ENCODE data around the gene CAMK1G. TPM values are rescaled to one million over a fixed set of nuclear protein-coding genes. Genes with fewer than 3 reads are reported as not detected.

CAMK1G gene
- total RNA-seq, 1 donor from 2014 or later = not detected

DNA sequence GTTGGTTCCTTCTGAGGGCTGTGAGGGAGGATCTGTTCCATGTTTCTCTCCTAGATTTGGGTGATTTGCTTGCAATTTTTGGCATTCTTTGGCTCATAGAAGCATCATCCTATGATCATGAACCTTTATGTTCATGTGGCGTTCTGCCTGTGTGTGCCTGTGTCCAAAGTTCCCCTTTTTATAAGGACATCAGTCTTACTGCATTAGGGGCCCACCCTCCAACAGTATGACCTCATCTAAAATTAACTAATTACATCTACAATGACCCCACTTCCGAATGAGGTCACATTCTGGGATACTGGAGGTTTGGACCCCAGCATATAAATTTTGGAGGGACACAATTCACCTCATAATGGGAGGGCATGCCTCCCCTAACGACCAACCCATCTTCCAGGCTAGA is 12.8 kb upstream of the CAMK1G start:
- no peak overlapping the region for H3K4me3 Mint-ChIP-seq (ENCODE audit: low read depth)
- H3K9me3 Mint-ChIP-seq = no peaks in the 10 kb centered on the region
- intact Hi-C loops (cut with micrococcal nuclease) = loop anchor here (10.0 kb wide), 1 partner anchor 424 kb away; no protein-coding TSS in a partner anchor
- H3K27ac Mint-ChIP-seq = no peak overlapping the region
- H3K27me3 Mint-ChIP-seq (ENCODE audit: low read depth) = peaks cover 29% of the 10 kb centered on the region
- H3K36me3 Mint-ChIP-seq (ENCODE audit: low read depth) = no peaks in the 10 kb centered on the region
- no peak for DNase-seq (ENCODE audit: low spot score)
- H3K4me1 Mint-ChIP-seq (ENCODE audit: low read depth) = peaks cover 19% of the 10 kb centered on the region

DNA sequence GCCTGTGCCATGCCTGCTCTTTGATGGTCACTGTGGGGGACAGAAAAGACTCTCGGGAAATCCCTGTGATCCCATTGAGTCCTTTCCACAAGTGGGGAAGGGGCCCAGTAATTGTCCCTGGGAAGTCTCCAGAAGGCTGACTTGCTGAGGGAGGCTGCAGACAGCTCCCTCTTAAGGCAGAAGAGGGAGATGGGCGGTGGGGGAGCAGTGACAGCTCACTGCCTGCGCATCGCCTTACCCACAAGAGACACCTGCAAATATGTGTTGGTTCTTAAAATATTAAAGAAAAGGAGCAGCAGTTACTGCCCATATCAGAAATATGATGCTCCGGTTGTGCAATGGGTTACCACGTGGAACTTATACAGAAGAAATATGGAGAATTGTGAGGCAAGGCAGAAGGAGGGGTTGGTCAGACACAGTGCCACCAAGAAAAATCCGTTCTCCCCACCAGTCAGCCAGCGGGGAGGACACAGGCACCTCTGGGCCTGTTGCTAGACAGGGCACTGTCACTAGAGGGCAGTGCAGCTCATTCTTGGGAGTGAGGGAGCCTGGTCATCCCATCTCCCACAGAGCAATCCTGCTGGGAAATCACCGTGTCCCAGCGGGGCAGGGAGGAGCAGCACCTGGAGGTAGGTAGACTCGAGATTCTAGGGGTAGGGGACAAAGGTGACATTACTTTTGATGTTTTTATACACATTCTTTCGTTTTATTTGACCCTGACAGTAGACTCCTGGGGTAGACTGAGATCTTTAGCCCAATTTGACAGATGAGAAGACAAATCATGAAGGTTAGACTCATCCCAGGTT is 6.9 kb upstream of the CAMK1G start:
- H3K27me3 Mint-ChIP-seq (ENCODE audit: low read depth) = peaks cover 25% of the 10 kb centered on the region
- DNase-seq (ENCODE audit: low spot score) = peak; percentile 43
- intact Hi-C loops (cut with micrococcal nuclease) = loop anchor here (2.0 to 10.0 kb wide), 3 partner anchors 50 to 418 kb away; no protein-coding TSS in a partner anchor
- no peak overlapping the region for H3K4me3 Mint-ChIP-seq (ENCODE audit: low read depth)
- no peak overlapping the region for H3K27ac Mint-ChIP-seq
- H3K36me3 Mint-ChIP-seq (ENCODE audit: low read depth) = no peaks in the 10 kb centered on the region
- H3K4me1 Mint-ChIP-seq (ENCODE audit: low read depth) = peaks cover 2% of the 10 kb centered on the region
- no peaks in the 10 kb centered on the region for H3K9me3 Mint-ChIP-seq

DNA sequence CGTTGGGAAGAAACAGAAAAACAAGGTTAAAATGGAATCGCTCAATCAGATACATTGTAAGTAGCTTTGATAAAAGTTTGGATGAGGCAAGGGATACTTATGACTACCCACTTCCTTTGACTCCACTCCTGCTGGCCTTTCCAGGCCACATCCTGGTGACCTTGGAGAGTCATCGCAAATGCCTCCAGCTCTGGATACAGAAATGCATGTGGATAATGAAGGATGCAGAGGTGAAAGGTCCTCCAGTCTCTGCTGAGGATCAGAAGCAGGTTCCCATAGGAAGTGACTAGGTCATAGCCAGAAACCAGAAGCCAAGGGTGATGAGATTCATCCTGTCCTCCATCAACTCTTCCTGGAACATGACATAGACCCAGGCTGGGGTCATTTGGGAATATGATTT is 6.2 kb upstream of the CAMK1G start:
- H3K4me3 Mint-ChIP-seq (ENCODE audit: low read depth) = no peak overlapping the region
- peaks cover 20% of the 10 kb centered on the region for H3K27me3 Mint-ChIP-seq (ENCODE audit: low read depth)
- no peaks in the 10 kb centered on the region for H3K36me3 Mint-ChIP-seq (ENCODE audit: low read depth)
- H3K27ac Mint-ChIP-seq = no peak overlapping the region
- H3K9me3 Mint-ChIP-seq = no peaks in the 10 kb centered on the region
- intact Hi-C loops (cut with micrococcal nuclease) = loop anchor here (2.0 to 10.0 kb wide), 3 partner anchors 49 to 417 kb away; no protein-coding TSS in a partner anchor
- H3K4me1 Mint-ChIP-seq (ENCODE audit: low read depth) = peaks cover 2% of the 10 kb centered on the region
- no peak for DNase-seq (ENCODE audit: low spot score)

DNA sequence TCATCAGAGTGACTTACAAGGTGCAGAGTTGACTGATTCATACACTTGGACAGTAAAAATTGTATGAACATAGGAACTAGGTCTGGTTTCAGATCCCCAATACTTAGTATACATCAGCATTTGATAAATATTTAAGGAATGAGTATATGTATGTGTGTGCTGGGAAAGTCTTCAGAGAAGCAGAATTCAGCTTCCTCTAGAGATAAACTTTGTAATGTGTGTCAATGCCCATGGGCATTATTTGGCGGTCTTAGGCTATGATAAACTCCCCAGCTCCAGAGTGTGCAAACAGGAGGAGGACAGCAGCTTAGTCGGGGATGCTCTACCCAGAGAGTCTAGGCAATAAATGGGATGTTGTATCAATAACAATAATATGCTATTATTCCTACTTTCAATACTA is 2.9 kb upstream of the CAMK1G start:
- no peaks in the 10 kb centered on the region for H3K36me3 Mint-ChIP-seq (ENCODE audit: low read depth)
- peaks cover 9% of the 10 kb centered on the region for H3K27me3 Mint-ChIP-seq (ENCODE audit: low read depth)
- intact Hi-C loops (cut with micrococcal nuclease) = no loop called here
- peaks cover 2% of the 10 kb centered on the region for H3K4me1 Mint-ChIP-seq (ENCODE audit: low read depth)
- H3K27ac Mint-ChIP-seq = no peak overlapping the region
- DNase-seq (ENCODE audit: low spot score) = no peak
- H3K9me3 Mint-ChIP-seq = no peaks in the 10 kb centered on the region
- no peak overlapping the region for H3K4me3 Mint-ChIP-seq (ENCODE audit: low read depth)

DNA sequence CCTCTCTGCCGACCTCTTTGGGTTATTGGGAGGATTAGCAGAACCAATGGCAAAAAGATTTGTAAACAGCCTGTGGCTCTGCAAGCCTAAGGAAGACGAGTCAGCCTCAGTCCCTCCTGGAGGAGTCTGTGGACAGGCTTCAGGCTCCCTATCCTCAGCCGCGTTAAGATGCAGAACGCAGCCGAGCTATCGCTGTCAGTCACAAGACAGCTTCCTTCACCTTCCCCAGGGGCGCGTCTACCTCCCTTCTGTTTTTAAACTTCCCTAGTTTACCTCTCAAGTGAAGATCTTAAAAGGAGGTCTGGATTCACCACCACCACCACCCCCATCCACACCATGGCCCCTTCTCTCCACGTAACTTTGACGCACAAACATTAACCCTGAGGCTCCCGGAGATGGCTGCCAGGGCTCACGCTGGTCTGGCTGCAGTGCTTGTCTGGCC is 738 bp downstream of the CAMK1G start:
- Mint-ChIP-seq H3K4me3 (ENCODE audit: low read depth) (no peak overlapping the region), H3K27me3 (ENCODE audit: low read depth) (peaks cover 15% of the 10 kb centered on the region), H3K36me3 (ENCODE audit: low read depth) (no peaks in the 10 kb centered on the region), H3K9me3 (no peaks in the 10 kb centered on the region), H3K4me1 (ENCODE audit: low read depth) (peaks cover 2% of the 10 kb centered on the region), H3K27ac (no peak overlapping the region)
- DNase-seq (ENCODE audit: low spot score) = no peak
- intact Hi-C loops (cut with micrococcal nuclease) = no loop called here

DNA sequence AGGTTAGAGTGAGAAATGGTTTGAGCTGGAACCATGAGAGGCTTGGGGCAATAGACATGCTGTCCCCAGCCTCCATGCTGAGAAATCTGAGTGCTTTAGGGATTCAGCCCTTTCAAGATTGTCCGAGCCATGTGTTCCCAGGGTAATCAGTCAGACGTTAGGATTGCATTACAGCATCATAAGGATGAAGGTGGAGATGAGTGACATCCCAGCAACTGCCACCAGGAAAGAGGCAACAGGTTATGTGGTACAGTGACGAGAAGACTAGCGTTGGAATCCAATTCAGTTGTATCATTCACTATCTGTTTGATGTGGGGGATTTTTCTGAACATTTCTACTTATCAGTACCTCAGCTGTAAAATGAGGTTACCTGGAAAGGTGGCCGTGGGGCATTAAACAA is 1.7 kb downstream of the CAMK1G start:
- H3K36me3 Mint-ChIP-seq (ENCODE audit: low read depth) = no peaks in the 10 kb centered on the region
- no peak for DNase-seq (ENCODE audit: low spot score)
- H3K27me3 Mint-ChIP-seq (ENCODE audit: low read depth) = peaks cover 17% of the 10 kb centered on the region
- H3K4me1 Mint-ChIP-seq (ENCODE audit: low read depth) = peaks cover 2% of the 10 kb centered on the region
- H3K4me3 Mint-ChIP-seq (ENCODE audit: low read depth) = no peak overlapping the region
- H3K27ac Mint-ChIP-seq = no peak overlapping the region
- intact Hi-C loops (cut with micrococcal nuclease) = no loop called here
- no peaks in the 10 kb centered on the region for H3K9me3 Mint-ChIP-seq

DNA sequence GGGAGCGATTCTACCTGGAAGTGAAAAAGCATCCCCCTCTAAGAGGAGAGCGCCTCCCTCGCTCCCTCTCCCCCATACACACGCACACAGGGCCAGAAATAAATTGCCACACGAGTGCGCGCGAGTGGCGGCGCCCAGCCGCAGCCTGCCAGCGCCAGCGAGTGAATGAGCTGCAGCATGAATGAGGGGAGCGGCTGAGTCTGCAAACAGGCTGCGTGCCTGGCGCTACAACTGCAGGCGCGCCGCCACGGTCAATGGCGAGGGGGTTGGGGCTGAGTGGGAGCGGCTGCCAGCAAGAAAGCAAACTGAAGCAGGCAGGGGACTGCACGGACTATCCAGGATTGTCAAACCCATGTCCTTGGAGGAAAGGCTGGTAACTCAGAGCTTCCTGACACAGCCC is 2.2 kb downstream of the CAMK1G start:
- H3K4me3 Mint-ChIP-seq (ENCODE audit: low read depth) = no peak overlapping the region
- H3K27me3 Mint-ChIP-seq (ENCODE audit: low read depth) = peaks cover 17% of the 10 kb centered on the region
- intact Hi-C loops (cut with micrococcal nuclease) = no loop called here

DNA sequence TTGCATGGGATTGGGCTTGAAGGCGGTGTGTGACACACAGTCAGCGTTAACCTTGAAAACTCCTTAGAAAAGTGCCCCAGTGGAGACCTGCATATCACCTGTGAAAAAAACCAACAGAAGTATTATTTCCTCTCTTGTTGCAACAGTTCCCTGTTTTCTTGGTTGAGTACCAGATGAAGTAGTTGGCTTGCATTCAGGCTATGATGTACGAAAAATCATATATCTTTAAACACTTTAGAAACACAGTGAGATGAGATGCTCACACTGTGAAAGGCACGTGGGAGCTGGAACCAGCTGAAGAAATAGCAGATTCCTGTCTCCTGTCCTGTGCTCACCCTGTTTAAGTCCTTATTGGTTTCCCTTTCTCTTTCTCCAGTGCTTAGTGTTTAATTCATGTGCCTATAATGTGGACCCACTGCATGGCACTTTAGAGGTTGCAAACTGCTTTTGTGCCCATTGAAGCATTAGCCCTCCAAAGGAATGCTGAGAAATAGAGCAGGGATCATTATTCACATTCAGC is 2.8 kb downstream of the CAMK1G start:
- Mint-ChIP-seq H3K4me3 (ENCODE audit: low read depth) (no peak overlapping the region), H3K36me3 (ENCODE audit: low read depth) (no peaks in the 10 kb centered on the region), H3K27me3 (ENCODE audit: low read depth) (peaks cover 17% of the 10 kb centered on the region), H3K9me3 (no peaks in the 10 kb centered on the region), H3K27ac (no peak overlapping the region), H3K4me1 (ENCODE audit: low read depth) (peaks cover 2% of the 10 kb centered on the region)
- no peak for DNase-seq (ENCODE audit: low spot score)
- intact Hi-C loops (cut with micrococcal nuclease) = no loop called here

More for the DNA sequence above, 2.2 kb downstream of the CAMK1G start:
- Mint-ChIP-seq H3K4me1 (ENCODE audit: low read depth) (peaks cover 2% of the 10 kb centered on the region), H3K36me3 (ENCODE audit: low read depth) (no peaks in the 10 kb centered on the region), H3K27ac (no peak overlapping the region), H3K9me3 (no peaks in the 10 kb centered on the region)
- no peak for DNase-seq (ENCODE audit: low spot score)

DNA sequence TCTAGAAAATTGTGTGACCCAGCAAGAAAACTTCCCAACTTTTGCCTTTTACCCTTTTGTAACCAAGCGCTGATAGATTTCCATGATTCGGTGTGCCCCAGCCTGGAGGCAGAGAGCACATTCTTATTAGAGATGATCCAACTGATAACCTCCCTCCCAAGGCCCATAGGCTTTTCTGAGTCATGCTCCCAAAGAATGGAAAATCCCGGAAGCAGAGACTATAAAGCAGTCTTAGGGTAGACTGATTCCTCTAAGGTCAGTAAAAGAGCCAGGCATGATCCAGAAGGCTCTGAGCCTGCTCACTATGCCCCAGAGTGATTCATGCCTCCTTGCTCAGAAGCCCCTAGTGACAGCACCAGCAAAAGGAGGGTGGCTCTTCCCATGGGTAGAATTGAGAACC is 4.3 kb downstream of the CAMK1G start:
- intact Hi-C loops (cut with micrococcal nuclease) = no loop called here
- Mint-ChIP-seq H3K27ac (no peak overlapping the region), H3K36me3 (ENCODE audit: low read depth) (no peaks in the 10 kb centered on the region), H3K27me3 (ENCODE audit: low read depth) (peaks cover 22% of the 10 kb centered on the region), H3K4me3 (ENCODE audit: low read depth) (no peak overlapping the region), H3K4me1 (ENCODE audit: low read depth) (peaks cover 2% of the 10 kb centered on the region), H3K9me3 (no peaks in the 10 kb centered on the region)
- no peak for DNase-seq (ENCODE audit: low spot score)

DNA sequence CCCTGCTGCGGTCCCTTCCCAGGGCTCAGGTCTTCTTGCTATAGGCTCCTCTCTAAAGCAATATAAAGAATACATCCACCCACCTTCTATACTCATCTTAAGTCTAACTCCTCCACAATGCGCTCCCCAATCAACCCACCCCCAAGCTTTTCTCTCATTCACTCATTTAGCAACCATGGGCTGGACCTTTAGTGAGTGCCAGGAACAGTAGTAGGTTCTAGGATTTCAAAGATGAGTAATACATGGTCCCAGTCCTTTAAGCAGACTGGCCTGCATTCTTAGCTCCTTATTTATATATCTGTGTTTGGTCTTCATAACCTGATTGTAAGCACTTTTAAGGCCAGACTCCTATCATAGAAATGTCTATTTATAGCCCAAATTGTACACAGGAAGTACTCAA is 5.9 kb downstream of the CAMK1G start:
- H3K4me3 Mint-ChIP-seq (ENCODE audit: low read depth) = no peak overlapping the region
- intact Hi-C loops (cut with micrococcal nuclease) = no loop called here
- peaks cover 35% of the 10 kb centered on the region for H3K27me3 Mint-ChIP-seq (ENCODE audit: low read depth)
- peaks cover 2% of the 10 kb centered on the region for H3K4me1 Mint-ChIP-seq (ENCODE audit: low read depth)
- no peaks in the 10 kb centered on the region for H3K9me3 Mint-ChIP-seq
- no peak for DNase-seq (ENCODE audit: low spot score)
- H3K27ac Mint-ChIP-seq = no peak overlapping the region
- no peaks in the 10 kb centered on the region for H3K36me3 Mint-ChIP-seq (ENCODE audit: low read depth)

DNA sequence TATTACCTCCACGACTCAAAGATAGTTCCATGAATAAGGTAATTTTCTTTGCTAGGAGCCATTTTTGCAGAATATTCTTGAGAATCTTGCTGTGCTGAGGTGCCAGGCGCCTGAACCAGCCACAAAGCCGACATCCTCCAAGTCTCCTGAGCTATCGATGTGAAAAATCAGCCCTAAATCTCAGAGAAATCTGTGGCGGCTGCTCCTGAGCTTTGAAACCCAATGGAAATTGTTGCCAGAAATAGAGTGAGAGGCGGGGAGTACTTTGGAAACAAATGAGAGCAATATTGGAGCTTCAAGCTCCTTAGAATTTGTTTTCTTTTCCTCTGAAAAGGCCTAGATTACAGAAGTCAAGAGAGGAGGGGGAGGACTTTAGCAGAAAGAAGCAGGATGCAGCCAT is 6.3 kb downstream of the CAMK1G start:
- intact Hi-C loops (cut with micrococcal nuclease) = no loop called here
- H3K4me1 Mint-ChIP-seq (ENCODE audit: low read depth) = peaks cover 2% of the 10 kb centered on the region

DNA sequence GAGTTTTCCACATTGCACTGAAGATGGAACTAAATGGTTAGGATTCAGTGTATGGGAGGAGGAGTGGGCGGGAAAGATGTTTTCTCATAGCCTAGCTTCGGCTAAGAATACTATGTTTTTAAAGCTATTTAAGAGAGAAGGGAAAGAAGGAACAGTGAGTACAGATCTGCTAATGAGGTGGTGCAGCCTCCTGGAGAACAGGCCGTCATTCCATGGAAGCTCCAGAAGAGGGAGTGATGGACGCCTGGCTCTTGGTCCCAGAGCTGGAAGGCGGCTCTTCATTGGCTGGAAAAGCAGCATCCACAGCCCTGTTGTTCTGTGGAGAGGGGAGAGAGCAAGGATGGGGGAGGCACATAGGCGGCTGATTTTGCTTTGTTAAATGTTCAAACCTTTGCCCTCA is 6.9 kb downstream of the CAMK1G start:
- DNase-seq (ENCODE audit: low spot score) = no peak
- H3K27ac Mint-ChIP-seq = no peak overlapping the region
- peaks cover 2% of the 10 kb centered on the region for H3K4me1 Mint-ChIP-seq (ENCODE audit: low read depth)
- no peaks in the 10 kb centered on the region for H3K9me3 Mint-ChIP-seq
- H3K4me3 Mint-ChIP-seq (ENCODE audit: low read depth) = no peak overlapping the region
- no peaks in the 10 kb centered on the region for H3K36me3 Mint-ChIP-seq (ENCODE audit: low read depth)
- peaks cover 37% of the 10 kb centered on the region for H3K27me3 Mint-ChIP-seq (ENCODE audit: low read depth)
- intact Hi-C loops (cut with micrococcal nuclease) = no loop called here

More for the DNA sequence above, 6.3 kb downstream of the CAMK1G start:
- H3K36me3 Mint-ChIP-seq (ENCODE audit: low read depth) = no peaks in the 10 kb centered on the region
- no peak for DNase-seq (ENCODE audit: low spot score)
- H3K9me3 Mint-ChIP-seq = no peaks in the 10 kb centered on the region
- peaks cover 37% of the 10 kb centered on the region for H3K27me3 Mint-ChIP-seq (ENCODE audit: low read depth)
- no peak overlapping the region for H3K27ac Mint-ChIP-seq
- H3K4me3 Mint-ChIP-seq (ENCODE audit: low read depth) = no peak overlapping the region

DNA sequence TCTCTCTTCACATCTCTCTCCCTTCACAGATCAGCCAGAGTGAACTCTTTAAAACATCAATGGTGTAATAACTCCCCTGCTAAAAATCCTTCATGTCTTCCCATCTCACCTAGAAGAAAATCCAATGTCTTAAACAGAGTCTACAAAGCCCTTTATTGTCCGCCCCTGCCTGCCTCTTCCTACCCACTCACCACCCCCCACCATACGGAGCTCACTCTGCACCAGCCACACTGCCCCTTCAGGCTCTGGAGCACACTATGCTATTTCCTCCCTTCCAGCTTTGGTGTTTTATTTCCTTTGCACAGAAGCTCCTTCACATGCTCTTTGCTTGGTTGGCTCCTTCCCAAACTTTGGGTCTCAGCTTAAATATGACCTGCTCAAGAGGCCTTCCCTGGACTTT is 10.2 kb downstream of the CAMK1G start:
- Mint-ChIP-seq H3K36me3 (ENCODE audit: low read depth) (no peaks in the 10 kb centered on the region), H3K27me3 (ENCODE audit: low read depth) (peaks cover 37% of the 10 kb centered on the region), H3K4me1 (ENCODE audit: low read depth) (no peaks in the 10 kb centered on the region), H3K27ac (no peak overlapping the region), H3K9me3 (no peaks in the 10 kb centered on the region), H3K4me3 (ENCODE audit: low read depth) (no peak overlapping the region)
- intact Hi-C loops (cut with micrococcal nuclease) = no loop called here
- DNase-seq (ENCODE audit: low spot score) = no peak

Measured in activated T-helper 2 cell treated with anti-CD3 and anti-CD28 coated beads, Interferon-gamma antibody, Interleukin-2, Interleukin-4, amounts not matched to agents 10 μg/mL and 5 μg/mL and 100 μg/mL, durations not matched to agents 14 hours and 24 hours and 36 hours (primary cell).